T-helper 22 cell (primary cell): Measurements from ENCODE around the gene SLC6A11.

ENCODE experiments used
- DNase-seq: peaks from one replicate; pipeline ENCODE4 v3.0.0-alpha.2; 2020; ENCODE audit warnings: low read depth

SLC6A11 gene

GRCh38 chr3:10816019-10816862 lies at the start of gene SLC6A11:
Gene SLC6A11, plus strand, starts transcription at chr3:10816228. Its CDS starts 38 bp downstream, at chr3:10816266.
- no peak for DNase-seq

- no peak for DNase-seq
These were observed 47.2 kb upstream of the SLC6A11 start for GRCh38 chr3:10768708-10769394.

DNA sequence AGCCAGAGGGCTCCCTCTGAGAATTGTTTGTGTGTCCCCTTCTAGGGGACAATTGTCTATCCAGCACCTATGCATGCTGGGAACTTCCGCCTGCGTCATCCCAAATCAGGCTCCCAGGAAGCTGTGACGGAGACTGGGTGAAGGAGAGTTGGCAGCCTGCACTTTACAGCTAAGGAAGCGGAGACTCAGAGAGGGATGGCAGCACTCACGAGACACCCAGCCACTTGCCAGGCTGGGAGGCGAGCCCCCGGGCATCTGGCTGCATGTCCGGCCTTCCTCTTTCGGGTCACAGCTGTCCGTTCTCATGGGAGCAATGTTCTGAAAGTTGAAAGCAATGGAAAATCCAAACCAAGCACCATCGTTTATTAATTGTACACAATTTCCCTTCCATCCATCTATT lies 45.5 kb upstream of the SLC6A11 start:
- no peak for DNase-seq

DNA sequence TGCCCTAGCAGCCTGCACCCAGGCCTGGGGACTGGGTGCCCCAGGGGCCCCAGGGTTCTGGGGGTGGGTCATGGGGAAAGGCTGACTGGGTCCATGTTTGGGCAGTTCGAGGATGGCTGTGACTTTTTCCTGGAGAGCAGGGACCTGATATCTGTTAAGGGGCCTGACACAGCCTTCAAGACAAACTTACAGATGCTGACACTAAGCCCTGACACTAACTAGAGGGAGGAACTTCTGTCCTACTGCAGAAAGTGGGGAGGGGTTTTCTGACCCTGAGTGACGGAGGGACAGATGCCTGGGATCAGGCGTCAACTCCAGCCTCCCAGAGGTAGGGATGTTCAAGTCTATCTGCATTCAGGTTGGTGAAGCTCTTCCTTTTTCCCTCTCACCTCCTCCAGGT lies 45.0 kb upstream of the SLC6A11 start:
- no peak for DNase-seq

DNA sequence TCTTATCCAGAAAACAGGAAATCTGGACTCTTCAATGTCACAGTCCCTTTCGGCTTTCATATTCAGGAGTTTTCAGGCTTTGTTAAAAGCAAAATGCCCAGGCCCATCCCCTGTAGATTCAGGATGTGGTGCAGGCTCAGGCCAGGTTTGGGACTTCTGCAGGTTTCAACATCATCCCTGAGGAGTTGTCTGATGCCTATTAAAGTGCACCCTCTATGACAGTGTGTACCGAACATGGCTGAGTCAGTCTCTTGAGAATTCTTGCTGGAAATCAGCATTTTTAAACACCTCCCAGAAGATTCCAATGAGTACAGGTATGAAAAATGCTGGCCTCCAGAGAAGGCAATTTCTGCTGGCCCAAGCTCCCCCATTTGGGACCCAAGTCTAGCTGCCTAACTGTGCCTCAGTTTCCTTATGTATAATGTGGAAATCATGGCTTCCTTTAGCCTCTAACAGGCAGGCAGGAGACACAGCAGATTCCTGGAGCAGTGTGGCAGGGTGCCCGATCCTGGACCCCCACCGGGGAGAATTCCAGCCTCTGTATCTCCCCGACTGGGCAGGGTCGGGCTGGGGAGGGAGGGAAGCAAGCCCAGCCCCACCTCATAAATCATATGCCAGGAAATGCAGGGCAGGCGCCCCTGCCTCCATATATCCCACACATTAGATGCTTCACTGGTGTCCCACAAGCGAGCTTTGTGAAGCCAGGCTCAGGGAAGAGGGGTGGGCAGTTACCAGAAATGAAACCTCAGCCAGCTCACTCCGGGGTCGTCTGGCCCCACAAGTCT lies 44.4 kb upstream of the SLC6A11 start:
- no peak for DNase-seq

DNA sequence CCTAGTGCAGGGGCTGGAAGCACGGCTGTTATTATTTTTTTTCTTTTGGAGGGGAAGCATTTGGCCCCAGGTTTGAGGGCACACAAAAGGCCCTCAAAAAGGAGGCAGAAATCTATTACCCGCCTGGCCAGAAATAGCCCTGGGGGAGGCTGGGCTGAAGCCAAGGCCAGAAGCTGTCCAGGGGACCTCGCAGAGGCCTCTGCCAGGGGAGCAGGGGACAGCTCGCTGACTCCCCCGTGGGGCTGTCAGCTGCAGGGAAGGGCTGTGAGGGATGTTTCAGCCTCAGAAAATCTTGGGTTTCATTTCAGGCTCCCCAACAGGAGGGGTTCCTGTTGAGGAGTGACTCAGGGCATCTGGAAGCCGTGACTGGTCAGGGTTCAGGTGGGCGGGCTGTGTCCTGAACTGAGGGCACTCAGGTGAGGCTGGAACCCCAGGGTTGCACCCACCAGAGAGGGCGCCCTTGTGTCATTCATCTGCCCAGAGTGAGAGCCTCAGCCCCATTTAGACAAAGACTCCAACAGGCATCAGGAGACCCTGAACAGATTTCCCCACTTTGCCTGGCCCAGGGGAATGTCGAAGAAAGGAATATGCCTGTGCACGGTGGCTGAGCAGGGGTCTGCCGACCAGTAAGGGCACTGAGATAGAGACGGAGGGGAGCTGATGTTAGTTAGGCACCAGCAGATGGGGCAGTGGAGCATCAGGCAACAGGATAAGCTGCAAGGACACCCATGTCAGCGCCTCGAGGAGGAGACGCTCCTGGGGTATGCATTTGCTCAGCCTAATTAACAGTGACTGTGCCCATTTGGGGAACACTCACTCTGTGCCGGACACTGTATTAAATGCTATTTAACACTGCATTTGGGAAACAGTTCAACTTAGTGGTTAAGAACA lies 43.5 kb upstream of the SLC6A11 start:
- no peak for DNase-seq

GRCh38 chr3:10774129-10774670 lies 41.8 kb upstream of the SLC6A11 start:
- DNase-seq = no peak

GRCh38 chr3:10774825-10775224 lies 41.2 kb upstream of the SLC6A11 start:
- DNase-seq = no peak

DNA sequence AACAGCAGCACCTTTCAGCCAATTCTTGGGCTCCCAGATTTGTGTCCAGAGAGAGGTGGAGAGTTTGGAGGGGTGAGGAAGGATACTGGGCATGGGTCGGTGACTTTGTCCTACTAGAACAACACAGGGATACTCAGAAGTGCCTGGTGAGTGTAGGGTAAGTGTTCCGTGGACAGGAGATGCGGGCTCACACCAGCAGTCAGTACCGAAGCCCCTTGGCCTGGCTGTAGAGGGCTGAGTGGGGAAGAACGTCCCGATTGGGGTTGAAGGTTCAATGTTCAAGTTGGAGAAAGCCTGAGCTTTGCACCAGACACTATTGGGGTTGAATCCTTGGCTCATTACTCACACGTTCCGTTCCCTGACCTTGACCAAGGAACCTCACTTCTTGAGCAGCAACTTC lies 40.8 kb upstream of the SLC6A11 start:
- no peak for DNase-seq

DNA sequence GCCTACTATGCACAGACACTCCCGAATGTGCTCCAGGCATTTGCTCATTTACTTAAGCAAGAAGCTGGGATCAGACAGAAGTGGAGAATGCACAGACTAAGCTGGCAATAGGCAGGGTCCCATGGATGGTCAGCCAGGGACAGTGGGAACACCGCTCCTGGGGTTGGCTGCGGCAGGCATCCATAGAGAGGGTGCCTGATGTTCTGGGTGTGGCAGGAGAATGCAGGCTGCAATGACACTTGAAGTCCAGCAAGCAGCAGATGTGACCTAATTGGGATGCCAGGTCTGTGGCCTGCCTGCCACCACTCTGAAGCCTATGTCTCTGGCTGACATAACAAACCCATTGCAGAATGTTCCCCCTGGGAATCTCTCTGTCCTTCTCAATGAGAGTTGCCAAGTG lies 40.2 kb upstream of the SLC6A11 start:
- no peak for DNase-seq

- no peak for DNase-seq
These were observed 38.4 kb upstream of the SLC6A11 start for GRCh38 chr3:10777627-10778026.

- DNase-seq = no peak
These were observed 37.3 kb upstream of the SLC6A11 start for GRCh38 chr3:10778492-10779292.

DNA sequence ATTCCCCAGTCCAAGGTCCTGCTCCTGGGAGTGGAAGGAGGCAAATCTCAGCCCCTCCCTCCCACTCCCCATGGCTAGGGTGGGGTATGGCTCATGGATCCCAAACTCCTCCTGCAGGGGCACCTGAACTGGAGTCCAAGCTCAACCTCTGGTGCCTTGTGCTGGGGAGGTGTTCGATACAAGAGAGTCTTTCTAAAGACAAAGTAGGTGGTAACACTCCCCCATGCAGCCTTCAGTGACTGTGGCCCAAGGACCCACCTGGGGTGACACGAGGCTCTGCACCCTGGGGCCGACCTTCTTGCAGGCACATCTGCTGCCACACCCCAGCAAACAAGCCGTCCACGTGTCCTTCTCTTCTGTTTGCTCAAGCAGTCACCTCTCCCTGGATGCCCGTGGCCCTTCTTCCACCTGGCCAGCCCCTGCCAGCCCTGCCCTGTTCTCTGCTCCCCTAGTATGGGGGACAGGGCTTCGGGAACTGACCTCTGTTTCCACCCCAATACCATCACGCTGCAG lies 36.7 kb upstream of the SLC6A11 start:
- DNase-seq = no peak

- DNase-seq = no peak
These were observed 35.8 kb upstream of the SLC6A11 start for GRCh38 chr3:10780243-10780642.

GRCh38 chr3:10780922-10781321 lies 35.1 kb upstream of the SLC6A11 start:
- no peak for DNase-seq

- DNase-seq = no peak
These were observed 34.0 kb upstream of the SLC6A11 start for GRCh38 chr3:10781981-10782380.

- DNase-seq = no peak
These were observed 32.4 kb upstream of the SLC6A11 start for GRCh38 chr3:10783360-10784351.

GRCh38 chr3:10786640-10787039 lies 29.4 kb upstream of the SLC6A11 start:
- DNase-seq = no peak

DNA sequence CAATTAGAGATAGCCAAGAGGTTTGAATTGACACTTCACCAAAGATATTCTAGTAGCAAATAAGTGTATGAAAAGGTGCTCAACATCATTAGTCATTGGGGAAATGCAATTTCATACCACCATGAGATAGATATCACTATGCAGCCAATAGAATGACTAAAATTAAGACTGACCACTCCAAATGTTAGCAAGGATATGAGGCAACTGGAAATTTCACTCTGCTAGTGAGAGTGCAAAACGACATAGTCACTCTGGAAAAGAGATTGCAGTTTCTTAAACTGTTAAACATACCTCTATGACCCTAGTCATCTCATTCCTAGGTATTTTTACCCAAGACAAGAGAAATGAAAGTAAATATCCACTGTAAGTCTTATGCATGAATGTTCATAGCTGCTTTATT lies 27.6 kb upstream of the SLC6A11 start:
- DNase-seq = no peak
